Esophagus squamous epithelium (tissue), 5 donors: ENCODE data around the gene EBF4. TPM values are rescaled to one million over a fixed set of nuclear protein-coding genes. Genes with fewer than 3 reads are reported as not detected.
A peak's percentile ranks its signal among the peaks of the same experiment; 100 is the strongest.

Experiments used
- DNase-seq: peaks from one replicate; lab custom pipeline; 2025; lab: John Stamatoyannopoulos, UW
- H3K27ac ChIP-seq, 4 donors: fragments of 200-600 bp; sonication (generic); one replicate each; pipeline ENCODE4 v1.5.1; 2016 to 2019; ENCODE audit warnings: mild to moderate bottlenecking in 1 of 4
- H3K27me3 ChIP-seq, 4 donors: fragments of 200-600 bp; sonication (generic); 1 replicate in 3 of 4; 2 replicates in 1 of 4; pipeline versions ENCODE4 v1.5.1 to v1.6.0; 2017 to 2021; ENCODE audit warnings: antibody characterized with exemption in 1 of 4
- H3K36me3 ChIP-seq, 3 donors: fragments of 200-600 bp; sonication (generic); one replicate each; pipeline ENCODE4 v1.5.1; 2016 to 2019
- H3K4me1 ChIP-seq, 3 donors: fragments of 200-600 bp; sonication (generic); one replicate each; pipeline ENCODE4 v1.5.1; 2017 to 2019
- H3K4me3 ChIP-seq, 4 donors: fragments of 200-600 bp; sonication (generic); 1 replicate in 3 of 4; 2 replicates in 1 of 4; pipeline ENCODE4 v1.5.1; 2016 to 2019; ENCODE audit warnings: mild to moderate bottlenecking in 2 of 4, moderate library complexity in 1 of 4
- H3K9me3 ChIP-seq, 3 donors: fragments of 200-600 bp; sonication (generic); one replicate each; pipeline ENCODE4 v1.5.1; 2016 to 2019
- CTCF ChIP-seq, 6 experiments: fragments of 450-650 bp in 4 of 6; fragments of 200-600 bp in 2 of 6; sonication (generic) in 2 of 6; IDR thresholded peaks; one replicate each; pipeline ENCODE4 v1.5.1; 2016 to 2019; ENCODE audit warnings: antibody characterized with exemption in 6 of 6, mild to moderate bottlenecking in 4 of 6, moderate library complexity in 4 of 6
- POLR2A ChIP-seq, 4 donors: fragments of 450-650 bp; IDR thresholded peaks; one replicate each; pipeline ENCODE4 v1.6.1; 2017; ENCODE audit warnings: antibody characterized with exemption in 4 of 4, mild to moderate bottlenecking in 4 of 4, moderate library complexity in 3 of 4
- WGBS, 2 donors: methylation state at CpG; one replicate each; pipeline ENCODE4 v1.1.5; 2018; 5-methylcytosine and 5-hydroxymethylcytosine counted together
- intact Hi-C: fragments of 100-400 bp; cut with DNase I; formaldehyde crosslinking; loops from one replicate; pipeline ENCODE4 v1.15.0; 2022
- total RNA-seq, 4 donors: library from RNA; depleted of rRNA; stranded (reverse); fragments of >200 nt; gene quantifications; one replicate each; pipeline ENCODE4 v1.1.0, GENCODE V29; 2016
- donor health status: DM: yes; HTN: yes; CAD: no.

The EBF4 gene
- total RNA-seq, 4 donors from 2014 or later: 3.2 to 10.4 (median 7.2) TPM

- TF ChIP-seq CTCF (IDR thresholded peaks at IDR 0.05) (no peak), POLR2A (IDR thresholded peaks at IDR 0.05) (no peak)
- WGBS, 2 donors: 1 to 3% methylated on average over 10 to 12 of the region's 26 CpGs
- Histone ChIP-seq H3K27me3 (peaks cover 0 to 70% (median 3%) of the 10 kb centered on the region in 4 donors), H3K4me1 (peaks cover 20 to 43% (median 20%) of the 10 kb centered on the region in 3 donors), H3K4me3 (peak overlapping the region; percentile 30 to 72 (median 46)), H3K36me3 (no peaks in the 10 kb centered on the region), H3K9me3 (no peaks in the 10 kb centered on the region), H3K27ac (peak overlapping the region; percentile 46 to 75 (median 62))
- no peak for DNase-seq
- intact Hi-C loops: no loop called here
These were observed 58.8 kb downstream of the EBF4 start for GRCh38 chr20:2751347-2751877.

- H3K27ac ChIP-seq: peak overlapping the region; percentile 46 to 75 (median 62)
- no CpG with 5 or more reads among the region's 93 CpGs for WGBS, 2 donors
- H3K4me3 ChIP-seq: peak overlapping the region; percentile 30 to 72 (median 46)
- no peak for DNase-seq
- H3K9me3 ChIP-seq: no peaks in the 10 kb centered on the region
- no peaks in the 10 kb centered on the region for H3K36me3 ChIP-seq
- intact Hi-C loops: no loop called here
- peaks cover 0 to 76% (median 3%) of the 10 kb centered on the region in 4 donors for H3K27me3 ChIP-seq
- TF ChIP-seq POLR2A (IDR thresholded peaks at IDR 0.05) (no peak), CTCF (IDR thresholded peaks at IDR 0.05) (peak in 2 of 6 experiments; percentile 33 to 42)
- peaks cover 20 to 43% (median 20%) of the 10 kb centered on the region in 3 donors for H3K4me1 ChIP-seq
These were observed 59.4 kb downstream of the EBF4 start for GRCh38 chr20:2751878-2752566.

- TF ChIP-seq POLR2A (IDR thresholded peaks at IDR 0.05): no peak
- peak in 5 of 6 experiments; percentile 13 to 68 (median 62) for TF ChIP-seq CTCF (IDR thresholded peaks at IDR 0.05)
- intact Hi-C loops: no loop called here
- H3K27ac ChIP-seq: peak overlapping the region in 2 of 4 donors; percentile 66 to 75
- H3K4me1 ChIP-seq: peaks cover 20 to 43% (median 20%) of the 10 kb centered on the region in 3 donors
- WGBS, 2 donors: 20 to 59% methylated on average over 3 to 5 of the region's 47 CpGs
- no peaks in the 10 kb centered on the region for H3K36me3 ChIP-seq
- H3K4me3 ChIP-seq: peak overlapping the region; percentile 30 to 72 (median 46)
- no peak for DNase-seq
- no peaks in the 10 kb centered on the region for H3K9me3 ChIP-seq
- peaks cover 0 to 80% (median 3%) of the 10 kb centered on the region in 4 donors for H3K27me3 ChIP-seq
These were observed 60.2 kb downstream of the EBF4 start for GRCh38 chr20:2752567-2753460.

- DNase-seq: no peak
- Histone ChIP-seq H3K4me3 (no peak overlapping the region), H3K27me3 (peaks cover 0 to 86% (median 3%) of the 10 kb centered on the region in 4 donors), H3K9me3 (no peaks in the 10 kb centered on the region), H3K36me3 (no peaks in the 10 kb centered on the region), H3K4me1 (peaks cover 20 to 43% (median 20%) of the 10 kb centered on the region in 3 donors), H3K27ac (no peak overlapping the region)
- TF ChIP-seq POLR2A (IDR thresholded peaks at IDR 0.05) (no peak), CTCF (IDR thresholded peaks at IDR 0.05) (no peak)
- 87 to 95% methylated on average over 4 to 6 of the region's 6 CpGs for WGBS, 2 donors
- intact Hi-C loops: no loop called here
These were observed 61.0 kb downstream of the EBF4 start for GRCh38 chr20:2753461-2754040.
